Fibroblast of skin of abdomen (primary cell): ENCODE results near the gene KLK11. TPM values are rescaled to one million over a fixed set of nuclear protein-coding genes. Genes with fewer than 3 reads are reported as not detected.

ENCODE experiments used
- DNase-seq: peaks from one replicate; pipeline ENCODE4 v3.0.0-alpha.2; 2013
- polyA plus RNA-seq, 2 experiments: library from polyadenylated mRNA; unstranded; fragments of 120-200 nt; gene quantifications; one replicate each; pipeline ENCODE4 v1.2.1, GENCODE V29; 2013; ENCODE audit not compliant: insufficient read length in 2 of 2

Gene KLK11
- not detected for polyA plus RNA-seq (2013, experiment 1 of 2; ENCODE audit: insufficient read length)
- not detected for polyA plus RNA-seq (2013, experiment 2 of 2; ENCODE audit: insufficient read length)

GRCh38 chr19:51026554-51026831 lies at the start of gene KLK11:
TSS of gene KLK11 (minus strand) at chr19:51026616. CDS start at chr19:51025631, 985 bp downstream.
- no peak for DNase-seq

- no peak for DNase-seq
Measured at GRCh38 chr19:51075998-51076397, 49.6 kb upstream of the KLK11 start.

GRCh38 chr19:51071095-51071405 lies 44.6 kb upstream of the KLK11 start:
- no peak for DNase-seq

- no peak for DNase-seq
Measured at GRCh38 chr19:51070334-51071094, 44.1 kb upstream of the KLK11 start.

GRCh38 chr19:51066393-51067186 lies 40.2 kb upstream of the KLK11 start:
- DNase-seq, result no peak

- DNase-seq, result no peak
Measured at GRCh38 chr19:51065221-51065960, 39.0 kb upstream of the KLK11 start.

GRCh38 chr19:51064534-51065220 lies 38.3 kb upstream of the KLK11 start, which contains the start of gene KLK13:
TSS of gene KLK13 (minus strand) at chr19:51065092. CDS start at chr19:51065067, 25 bp downstream.
- no peak for DNase-seq

- no peak for DNase-seq
Measured at GRCh38 chr19:51063664-51064063, 37.2 kb upstream of the KLK11 start.

- DNase-seq, result no peak
Measured at GRCh38 chr19:51060973-51061372, 34.6 kb upstream of the KLK11 start.

GRCh38 chr19:51060336-51060735 lies 33.9 kb upstream of the KLK11 start:
- DNase-seq, result no peak

GRCh38 chr19:51059715-51060114 lies 33.3 kb upstream of the KLK11 start:
- no peak for DNase-seq

- DNase-seq, result no peak
Measured at GRCh38 chr19:51055866-51056265, 29.4 kb upstream of the KLK11 start.

GRCh38 chr19:51047031-51047335 lies 20.6 kb upstream of the KLK11 start:
- DNase-seq, result no peak

GRCh38 chr19:51044327-51044726 lies 17.9 kb upstream of the KLK11 start:
- no peak for DNase-seq

- no peak for DNase-seq
Measured at GRCh38 chr19:51043497-51043896, 17.1 kb upstream of the KLK11 start.

- no peak for DNase-seq
Measured at GRCh38 chr19:51040151-51040550, 13.7 kb upstream of the KLK11 start.

- DNase-seq, result no peak
Measured at GRCh38 chr19:51036519-51036918, 10.1 kb upstream of the KLK11 start.

- no peak for DNase-seq
Measured at GRCh38 chr19:51034704-51035103, 8.3 kb upstream of the KLK11 start, which contains the start of gene KLK12. TSS of gene KLK12 (minus strand) at chr19:51035002. CDS start at chr19:51034621, 381 bp downstream.

GRCh38 chr19:51031880-51032225 lies 5.4 kb upstream of the KLK11 start:
- no peak for DNase-seq

- no peak for DNase-seq
Measured at GRCh38 chr19:51031220-51031879, 4.9 kb upstream of the KLK11 start.

- DNase-seq, result no peak
Measured at GRCh38 chr19:51030631-51031030, 4.2 kb upstream of the KLK11 start.

GRCh38 chr19:51029718-51030117 lies 3.3 kb upstream of the KLK11 start:
- DNase-seq, result no peak
